HUES64 (cell line): Measurements from ENCODE around the gene NIT1. TPM values are rescaled to one million over a fixed set of nuclear protein-coding genes. Genes with fewer than 3 reads are reported as not detected.

Experiments
- H3K27ac ChIP-seq: 2 replicates; pipeline ENCODE4 v1.7.0; 2013; ENCODE audit warnings: low read depth, low read length, inconsistent platforms
- H3K27me3 ChIP-seq: 2 replicates; pipeline ENCODE4 v1.6.1; 2013; ENCODE audit warnings: mild to moderate bottlenecking, low read length; ENCODE audit not compliant: insufficient read depth
- H3K36me3 ChIP-seq: 2 replicates; pipeline ENCODE4 v1.6.1; 2013; ENCODE audit warnings: mild to moderate bottlenecking, low read length; ENCODE audit not compliant: insufficient read depth
- H3K4me1 ChIP-seq: 2 replicates; pipeline ENCODE4 v1.6.1; 2013; ENCODE audit warnings: mild to moderate bottlenecking, low read length, moderate library complexity; ENCODE audit not compliant: insufficient read depth
- H3K4me3 ChIP-seq: 2 replicates; pipeline ENCODE4 v1.5.1; 2013; ENCODE audit warnings: mild to moderate bottlenecking, low read length, moderate library complexity
- H3K9ac ChIP-seq: 2 replicates; pipeline ENCODE4 v1.6.1; 2013; ENCODE audit warnings: mild to moderate bottlenecking, low read depth, low read length
- H3K9me3 ChIP-seq: 2 replicates; pipeline ENCODE4 v1.6.1; 2013; ENCODE audit warnings: low read depth, low read length; ENCODE audit not compliant: insufficient read depth
- whole genome bisulfite sequencing: fragments of 150-250, 120-280 bp; methylation state at CpG from one replicate; pipeline ENCODE4 v1.1.7; 2013; ENCODE audit warnings: missing lambda C conversion rate; 5-methylcytosine and 5-hydroxymethylcytosine counted together
- polyA plus RNA-seq, 2 experiments: library from polyadenylated mRNA; stranded (reverse); fragments of 50-300 nt; gene quantifications; one replicate each; pipeline ENCODE4 v1.2.3, GENCODE V29; 2013

The NIT1 gene, protein sequence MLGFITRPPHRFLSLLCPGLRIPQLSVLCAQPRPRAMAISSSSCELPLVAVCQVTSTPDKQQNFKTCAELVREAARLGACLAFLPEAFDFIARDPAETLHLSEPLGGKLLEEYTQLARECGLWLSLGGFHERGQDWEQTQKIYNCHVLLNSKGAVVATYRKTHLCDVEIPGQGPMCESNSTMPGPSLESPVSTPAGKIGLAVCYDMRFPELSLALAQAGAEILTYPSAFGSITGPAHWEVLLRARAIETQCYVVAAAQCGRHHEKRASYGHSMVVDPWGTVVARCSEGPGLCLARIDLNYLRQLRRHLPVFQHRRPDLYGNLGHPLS
- polyA plus RNA-seq (2013, experiment 1 of 2) = 31.7 TPM
- polyA plus RNA-seq (2013, experiment 2 of 2) = 34.2 TPM

DNA sequence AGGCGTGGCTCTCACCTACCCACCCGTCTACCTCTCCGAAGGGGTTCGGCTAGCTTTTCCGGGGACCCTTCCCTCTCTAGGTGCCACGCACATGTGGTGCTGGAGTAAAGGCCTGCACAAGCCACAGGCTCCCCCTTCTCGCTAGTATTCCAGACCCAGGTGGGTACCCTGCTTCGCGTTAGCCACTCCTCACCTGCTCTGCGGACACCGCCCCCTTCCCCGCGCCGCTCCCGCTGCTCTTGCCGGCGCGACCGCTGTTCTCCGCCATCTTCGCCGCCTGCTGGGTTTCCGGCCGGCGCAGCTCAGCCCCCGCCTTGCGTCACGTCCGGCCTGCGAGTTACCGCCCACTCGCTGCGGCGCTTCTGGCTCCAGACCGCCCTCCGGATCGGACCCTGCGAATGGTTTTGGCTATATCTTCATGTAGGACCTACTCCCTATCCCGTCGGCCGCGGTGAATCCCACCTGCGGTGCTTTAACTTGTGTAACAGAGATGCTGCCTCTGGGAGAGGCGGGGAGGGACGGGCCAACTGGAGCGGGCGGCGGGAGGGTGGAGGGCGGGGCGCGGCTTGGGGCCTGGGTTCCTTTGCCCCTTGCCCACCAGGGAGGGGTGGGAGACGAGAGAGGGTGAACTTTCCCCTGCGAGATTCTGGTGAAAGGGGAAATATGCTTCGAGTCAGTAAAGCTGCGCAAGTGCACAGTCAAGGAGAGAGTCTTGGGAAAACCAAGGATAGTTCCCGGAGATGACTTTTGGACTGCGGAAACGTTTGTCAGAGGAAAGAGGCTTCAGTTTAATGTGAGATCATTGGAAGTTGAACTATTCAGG lies at the start of gene NIT1, which contains the start of gene PFDN2:
TSS of gene NIT1 (plus strand) at position 347 of the 823 bp plus-strand sequence. CDS start at position 419, 72 bp downstream.
TSS of gene PFDN2 (minus strand) at position 279 of the 823 bp plus-strand sequence. CDS start at position 268, 11 bp downstream.
- peaks cover 47% of the 10 kb centered on the region for H3K36me3 ChIP-seq

DNA sequence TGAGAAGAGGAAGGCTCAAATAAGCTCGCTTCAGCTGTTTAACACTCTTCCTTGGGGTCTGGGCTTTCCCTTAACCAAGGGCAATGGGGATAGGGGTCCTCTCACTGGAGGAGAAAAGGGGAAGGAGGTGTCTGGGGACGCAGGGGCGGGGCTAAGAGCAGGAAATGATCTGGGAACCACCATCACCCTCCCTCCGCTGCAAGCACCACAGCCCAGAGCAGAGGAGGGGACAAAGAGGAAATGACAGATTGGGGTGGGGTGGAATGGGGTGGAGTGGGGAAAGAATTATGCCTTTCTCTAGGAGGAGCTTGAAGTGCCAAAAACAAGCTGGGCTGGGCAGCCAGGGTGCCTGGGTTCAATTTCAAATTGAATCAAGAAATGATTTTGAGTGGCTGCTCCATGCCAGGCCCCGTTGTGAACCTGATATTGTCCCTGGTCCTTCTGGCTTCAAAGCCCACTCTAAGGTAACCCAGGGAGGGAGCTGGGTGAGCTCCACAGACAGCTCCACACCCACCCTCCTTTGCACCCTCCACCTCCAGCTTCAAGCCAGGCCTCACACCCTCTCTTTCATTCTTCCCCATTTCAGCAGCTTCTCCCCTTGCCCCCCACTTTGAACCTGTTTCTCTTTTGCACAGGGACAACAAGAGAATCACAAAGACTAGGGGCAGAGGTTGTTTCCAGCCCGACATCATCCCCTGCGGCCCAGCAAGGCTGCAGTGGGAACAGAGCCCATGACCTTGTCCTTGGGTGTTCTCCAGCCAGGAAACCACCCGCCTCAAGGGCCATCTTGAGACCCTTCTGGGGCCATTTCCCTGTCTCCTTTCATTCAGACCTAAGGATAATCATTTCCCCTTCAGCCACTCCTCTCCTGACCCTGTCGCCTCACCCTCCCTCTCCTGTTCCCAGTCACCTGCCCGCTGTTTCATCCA lies 49.3 kb upstream of the NIT1 start:
- H3K27me3 ChIP-seq = no peaks in the 10 kb centered on the region; the same call in 1 of the 2 replicates
- no peaks in the 10 kb centered on the region for H3K9me3 ChIP-seq
- peaks cover 5% of the 10 kb centered on the region; the same call in 1 of the 2 replicates for H3K4me1 ChIP-seq
- no peak overlapping the region for H3K27ac ChIP-seq
- H3K9ac ChIP-seq = no peak overlapping the region
- no peak overlapping the region for H3K4me3 ChIP-seq
- 91% methylated on average over 10 of the region's 10 CpGs for WGBS
- no peaks in the 10 kb centered on the region for H3K36me3 ChIP-seq

More for the DNA sequence above, at the start of gene NIT1, which contains the start of gene PFDN2:
- no peaks in the 10 kb centered on the region for H3K27me3 ChIP-seq
- H3K4me3 ChIP-seq = peak within 1 kb of the TSS; percentile 81
- H3K9me3 ChIP-seq = no peaks in the 10 kb centered on the region
- H3K4me1 ChIP-seq = peaks cover 10% of the 10 kb centered on the region
- peak within 1 kb of the TSS; percentile 95 for H3K27ac ChIP-seq
- WGBS = under 1% methylated on average over 58 of the region's 58 CpGs
- H3K9ac ChIP-seq = peak within 1 kb of the TSS; percentile 69

DNA sequence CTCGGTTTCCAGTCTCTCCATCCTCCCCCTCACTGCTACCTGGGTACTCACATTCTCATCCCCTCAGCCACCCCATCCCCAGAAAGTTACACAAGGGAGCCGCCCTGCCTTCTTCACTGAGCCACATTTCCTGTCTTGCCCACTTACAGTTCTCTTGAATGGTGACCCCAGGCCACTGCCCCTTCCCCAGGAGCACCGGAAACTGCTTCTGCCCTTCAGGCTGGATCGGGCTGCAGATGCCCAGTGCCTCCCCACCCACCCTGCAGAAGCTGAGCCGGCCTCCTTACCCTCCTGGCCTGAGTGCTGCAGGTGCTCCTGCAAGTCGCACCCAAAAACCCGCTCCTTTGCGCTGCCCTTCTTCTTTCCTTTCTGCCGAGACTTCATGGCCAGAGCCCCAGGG lies 48.7 kb upstream of the NIT1 start:
- H3K4me3 ChIP-seq = no peak overlapping the region
- 86% methylated on average over 9 of the region's 9 CpGs for WGBS
- H3K27ac ChIP-seq = no peak overlapping the region
- peaks cover under 1% of the 10 kb centered on the region; the same call in 1 of the 2 replicates for H3K4me1 ChIP-seq
- H3K36me3 ChIP-seq = no peaks in the 10 kb centered on the region
- no peaks in the 10 kb centered on the region for H3K9me3 ChIP-seq
- no peaks in the 10 kb centered on the region; the same call in 1 of the 2 replicates for H3K27me3 ChIP-seq
- no peak overlapping the region for H3K9ac ChIP-seq

DNA sequence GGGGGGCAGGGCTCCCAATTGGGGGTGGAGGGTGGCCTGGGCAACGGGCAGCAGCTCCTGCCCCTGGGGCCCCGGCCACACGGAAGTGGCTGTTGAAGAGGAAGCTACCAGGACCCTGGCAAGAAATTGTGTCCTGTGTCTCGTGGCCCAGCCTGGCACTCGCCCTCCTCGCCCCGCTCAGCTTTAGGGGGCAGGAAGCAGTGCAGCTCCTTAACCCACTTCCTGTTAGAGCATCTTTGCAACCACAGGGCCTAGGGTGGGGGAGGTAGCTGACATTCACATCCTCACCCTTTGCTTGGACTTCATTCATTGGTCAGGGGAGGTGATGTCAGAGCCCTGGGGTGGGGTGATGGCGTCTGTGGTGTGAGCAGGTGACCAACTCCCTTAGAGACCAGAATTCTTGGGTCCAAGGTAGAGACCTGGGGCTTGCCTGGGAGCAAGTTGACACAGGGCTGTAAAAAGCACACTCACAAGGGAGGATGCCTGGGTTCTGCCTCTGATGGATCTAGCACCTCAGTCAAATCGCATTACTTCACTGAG lies 48.1 kb upstream of the NIT1 start, which contains the start of gene ARHGAP30:
TSS of gene ARHGAP30 (minus strand) at position 161 of the 540 bp plus-strand sequence. CDS start 267 bp downstream, outside the sequence.
- H3K4me3 ChIP-seq = no peak within 1 kb of the TSS
- no peaks in the 10 kb centered on the region; the same call in 1 of the 2 replicates for H3K27me3 ChIP-seq
- 87% methylated on average over 9 of the region's 9 CpGs for WGBS
- H3K4me1 ChIP-seq = no peaks in the 10 kb centered on the region
- no peaks in the 10 kb centered on the region for H3K36me3 ChIP-seq
- H3K27ac ChIP-seq = no peak within 1 kb of the TSS
- no peaks in the 10 kb centered on the region for H3K9me3 ChIP-seq
- H3K9ac ChIP-seq = no peak within 1 kb of the TSS

DNA sequence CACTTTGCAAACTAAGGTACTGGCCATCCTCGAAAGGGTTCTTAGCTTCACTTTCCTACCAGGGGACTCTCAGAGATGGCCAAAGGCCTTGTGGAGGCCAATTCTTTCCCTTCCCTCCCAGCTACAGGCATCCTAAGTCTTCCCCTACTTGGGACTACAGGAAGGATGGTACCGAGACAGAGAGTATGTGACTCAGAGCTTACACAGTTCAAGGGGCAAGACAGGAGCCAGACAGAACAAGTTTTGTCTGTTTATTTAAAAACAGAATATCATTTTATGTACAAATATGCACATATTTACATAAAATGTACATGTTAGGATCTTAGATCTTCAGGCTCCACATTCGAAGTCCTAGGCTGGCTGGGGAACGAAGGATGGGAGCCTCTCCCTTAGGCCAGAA lies 47.1 kb upstream of the NIT1 start:
- no peak overlapping the region for H3K4me3 ChIP-seq
- 94% methylated on average over 4 of the region's 4 CpGs for WGBS
- no peak overlapping the region for H3K27ac ChIP-seq
- no peaks in the 10 kb centered on the region for H3K4me1 ChIP-seq
- no peak overlapping the region for H3K9ac ChIP-seq
- no peaks in the 10 kb centered on the region for H3K9me3 ChIP-seq
- no peaks in the 10 kb centered on the region; the same call in 1 of the 2 replicates for H3K27me3 ChIP-seq
- no peaks in the 10 kb centered on the region for H3K36me3 ChIP-seq

DNA sequence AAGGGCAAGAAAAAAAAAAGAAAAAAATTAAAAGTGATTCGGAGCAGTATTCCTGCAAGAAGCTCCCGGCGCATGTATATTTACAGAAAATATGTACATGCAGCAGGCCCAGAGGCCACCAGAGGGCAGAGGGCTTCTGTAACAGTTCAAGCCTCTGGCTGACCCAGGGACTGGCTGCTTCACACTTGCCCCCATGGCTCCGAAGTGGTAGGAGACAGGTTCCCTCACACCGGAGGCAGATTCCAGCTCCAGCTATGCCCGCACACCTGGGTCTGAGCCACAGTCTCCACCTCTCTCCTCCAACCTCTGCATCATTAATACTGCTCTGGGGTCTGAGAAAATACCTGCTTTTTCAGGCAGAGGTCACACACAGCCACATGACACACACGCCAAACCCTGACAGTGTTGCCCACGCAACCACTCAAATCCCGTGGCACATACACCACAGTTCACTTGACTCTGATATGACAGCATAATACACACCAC lies 46.0 kb upstream of the NIT1 start:
- Histone ChIP-seq H3K27ac (no peak overlapping the region), H3K4me3 (no peak overlapping the region), H3K4me1 (no peaks in the 10 kb centered on the region), H3K9ac (no peak overlapping the region), H3K27me3 (no peaks in the 10 kb centered on the region; the same call in 1 of the 2 replicates), H3K9me3 (no peaks in the 10 kb centered on the region), H3K36me3 (no peaks in the 10 kb centered on the region)
- WGBS = 78% methylated on average over 9 of the region's 9 CpGs

DNA sequence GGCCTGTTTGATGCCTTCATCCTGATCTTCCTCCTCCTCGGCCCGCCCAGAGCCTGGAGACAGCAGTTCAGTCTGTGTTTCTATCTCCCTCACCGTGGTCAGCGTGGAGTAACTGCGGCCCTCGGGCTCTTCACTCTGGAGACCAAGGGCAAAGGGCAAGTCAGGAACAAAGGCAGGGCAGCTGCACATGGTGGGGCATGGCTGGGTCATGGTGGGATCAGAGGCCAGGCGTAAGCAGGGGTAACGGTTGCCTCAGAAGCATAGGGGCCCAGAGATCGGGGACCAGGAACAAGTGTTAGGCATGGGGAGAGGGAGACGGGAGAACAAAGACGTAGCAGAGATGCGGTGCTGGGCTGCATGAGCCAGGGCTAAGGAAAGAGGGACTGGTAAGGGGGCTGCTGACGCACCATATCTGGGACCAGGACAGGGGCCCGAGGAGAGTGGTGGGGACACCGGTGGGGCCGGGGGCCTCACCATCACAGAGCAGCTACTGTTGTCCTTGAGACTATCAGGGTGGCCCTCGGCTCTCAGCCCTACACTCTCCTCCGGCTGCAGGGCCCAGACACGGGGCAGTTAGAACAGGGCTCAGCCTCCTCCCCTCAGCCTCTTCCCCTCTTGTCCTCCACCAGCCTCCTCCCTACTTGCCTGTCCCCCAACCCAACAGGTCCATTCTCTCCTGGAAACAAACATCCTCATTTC lies 45.0 kb upstream of the NIT1 start:
- 94% methylated on average over 19 of the region's 19 CpGs for WGBS
- no peaks in the 10 kb centered on the region for H3K4me1 ChIP-seq
- H3K9ac ChIP-seq = no peak overlapping the region
- no peaks in the 10 kb centered on the region for H3K9me3 ChIP-seq
- H3K27ac ChIP-seq = no peak overlapping the region
- no peak overlapping the region for H3K4me3 ChIP-seq
- H3K27me3 ChIP-seq = no peaks in the 10 kb centered on the region
- H3K36me3 ChIP-seq = no peaks in the 10 kb centered on the region

DNA sequence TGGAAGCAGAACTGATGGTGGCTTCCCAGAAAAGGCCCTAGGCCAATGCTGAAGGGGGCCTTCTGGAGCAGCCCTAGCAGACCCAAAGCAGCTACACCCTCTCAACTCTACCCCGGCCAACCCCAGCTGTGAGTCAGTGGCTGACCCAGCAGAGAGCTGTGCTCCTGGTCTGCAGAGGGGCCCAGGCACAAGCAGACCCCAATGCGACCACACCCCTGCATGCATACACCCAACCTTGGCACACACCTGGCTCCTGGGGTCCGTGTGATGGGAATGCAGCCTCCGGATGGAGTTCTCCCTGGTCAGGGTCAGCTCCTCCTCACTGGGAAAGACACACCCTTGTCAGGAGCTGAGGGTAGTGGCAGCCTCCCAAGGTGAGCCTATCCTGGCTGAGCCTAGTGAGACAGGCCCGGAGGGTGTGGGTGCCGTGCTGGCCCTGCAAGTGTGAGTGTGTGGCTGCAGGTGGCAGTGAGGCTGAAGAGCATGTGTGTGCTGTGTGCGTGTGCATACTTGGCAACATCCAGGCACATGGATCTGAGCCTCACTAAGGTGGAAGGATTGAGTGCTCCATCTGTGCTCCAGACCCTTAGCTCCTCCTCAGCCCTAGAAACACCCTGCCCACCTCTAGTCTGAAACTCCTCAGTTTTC lies 44.3 kb upstream of the NIT1 start:
- no peaks in the 10 kb centered on the region for H3K4me1 ChIP-seq
- H3K27ac ChIP-seq = no peak overlapping the region
- no peaks in the 10 kb centered on the region for H3K9me3 ChIP-seq
- WGBS = 72% methylated on average over 7 of the region's 7 CpGs
- no peaks in the 10 kb centered on the region for H3K27me3 ChIP-seq
- no peak overlapping the region for H3K4me3 ChIP-seq
- H3K36me3 ChIP-seq = no peaks in the 10 kb centered on the region
- H3K9ac ChIP-seq = no peak overlapping the region

DNA sequence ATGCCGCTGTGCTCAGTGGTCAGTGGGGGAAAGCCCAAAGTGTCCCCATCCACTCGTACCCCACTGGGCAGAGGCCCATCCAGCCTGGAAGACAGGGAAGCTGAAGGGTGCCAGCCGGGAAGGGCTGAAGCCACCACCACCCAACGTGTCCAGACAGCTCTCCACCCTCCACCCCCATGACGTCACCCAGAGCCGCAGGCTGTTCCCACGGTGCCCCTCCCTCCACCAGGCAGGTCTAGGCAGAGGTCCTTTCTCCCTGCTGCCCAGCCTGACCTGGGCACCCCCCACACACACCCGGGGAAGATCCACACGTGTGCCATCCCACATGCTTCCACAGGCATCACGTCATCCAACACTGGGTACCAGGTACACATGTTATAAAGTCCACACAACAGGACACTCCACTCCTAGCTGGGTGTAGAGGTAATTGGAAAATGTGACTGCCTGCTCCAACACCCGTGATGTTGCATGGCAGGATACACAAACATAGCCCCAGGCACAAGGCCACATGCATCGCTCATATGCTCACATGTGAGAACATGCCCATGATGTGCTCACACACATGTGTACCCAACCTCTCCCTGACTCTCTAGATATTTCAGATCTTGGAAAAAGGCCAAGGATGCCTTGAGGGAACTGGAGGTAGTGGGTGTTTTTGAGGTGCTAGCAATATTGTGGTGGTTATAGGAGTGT lies 43.1 kb upstream of the NIT1 start:
- H3K36me3 ChIP-seq = no peaks in the 10 kb centered on the region
- no peak overlapping the region for H3K9ac ChIP-seq
- 87% methylated on average over 12 of the region's 12 CpGs for WGBS
- H3K9me3 ChIP-seq = no peaks in the 10 kb centered on the region
- no peak overlapping the region for H3K27ac ChIP-seq
- no peaks in the 10 kb centered on the region for H3K27me3 ChIP-seq
- H3K4me3 ChIP-seq = no peak overlapping the region
- H3K4me1 ChIP-seq = no peaks in the 10 kb centered on the region
